ENCODE data around the gene MLF2.

Gene MLF2

DNA sequence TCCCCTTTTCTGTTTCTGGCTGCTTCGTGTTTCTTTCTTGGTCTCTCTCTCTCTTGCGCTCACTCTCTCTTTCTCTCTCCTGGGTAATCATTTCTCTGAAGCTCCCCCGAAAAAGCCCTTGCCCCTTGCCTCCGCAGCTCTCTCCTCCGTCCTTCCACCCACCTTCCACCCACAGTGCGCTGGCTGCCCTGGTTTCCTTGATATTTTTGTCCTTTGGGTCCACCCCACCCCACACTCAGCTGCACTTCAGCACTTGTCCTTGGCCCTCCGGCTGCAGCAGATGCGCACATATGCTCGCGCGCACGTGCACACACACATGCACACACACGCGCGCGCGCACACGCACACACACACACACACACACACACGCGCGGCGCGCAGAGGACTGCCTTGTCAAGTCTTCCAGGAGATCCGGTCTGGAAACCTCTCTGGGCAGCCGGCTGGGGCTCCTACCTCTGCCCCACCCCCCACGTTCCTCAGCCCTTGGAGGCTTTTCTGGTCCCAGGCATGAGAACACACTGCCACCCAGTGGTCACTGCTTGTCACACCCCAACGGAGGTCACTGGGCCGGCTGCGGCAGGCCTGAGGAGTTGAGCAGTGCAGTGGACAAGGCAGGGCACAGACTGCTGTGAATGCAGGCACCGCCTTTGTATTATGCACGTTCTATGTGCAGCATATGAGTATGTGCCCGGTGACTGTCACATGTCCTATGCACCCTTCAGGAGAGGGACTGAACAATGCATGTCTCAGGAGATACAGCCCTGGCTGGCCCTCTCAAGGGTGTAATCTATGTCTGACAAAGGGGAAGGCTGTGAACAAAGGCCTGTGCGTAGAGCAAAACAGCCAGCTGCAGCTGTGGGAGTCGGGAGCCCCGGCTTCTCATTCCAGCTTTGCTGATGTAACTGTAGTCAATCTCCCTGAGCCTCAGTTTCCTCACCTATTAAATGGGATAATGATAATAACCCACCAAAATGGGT, 25.9 kb upstream of the MLF2 start:
- DNase-seq (ENCODE audit: low read depth) = peak; percentile 79

DNA sequence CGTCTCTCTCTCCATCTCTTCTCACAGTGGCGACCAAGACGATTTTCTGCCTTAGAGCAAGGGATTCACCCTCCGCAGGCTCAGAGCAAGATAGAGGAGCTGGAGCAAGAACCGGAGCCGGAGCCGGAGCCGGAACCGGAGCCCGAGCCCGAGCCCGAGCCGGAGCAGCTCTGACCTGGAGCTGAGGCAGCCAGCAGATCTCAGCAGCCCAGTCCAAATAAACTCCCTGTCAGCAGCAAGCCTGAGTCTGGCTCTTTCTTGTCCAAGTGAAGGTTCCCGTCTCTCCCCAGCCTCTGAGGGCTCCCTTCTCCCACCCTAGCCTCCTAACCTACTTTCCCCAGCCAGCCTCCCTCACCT, 25.3 kb upstream of the MLF2 start:
- DNase-seq (ENCODE audit: low read depth) = no peak

DNA sequence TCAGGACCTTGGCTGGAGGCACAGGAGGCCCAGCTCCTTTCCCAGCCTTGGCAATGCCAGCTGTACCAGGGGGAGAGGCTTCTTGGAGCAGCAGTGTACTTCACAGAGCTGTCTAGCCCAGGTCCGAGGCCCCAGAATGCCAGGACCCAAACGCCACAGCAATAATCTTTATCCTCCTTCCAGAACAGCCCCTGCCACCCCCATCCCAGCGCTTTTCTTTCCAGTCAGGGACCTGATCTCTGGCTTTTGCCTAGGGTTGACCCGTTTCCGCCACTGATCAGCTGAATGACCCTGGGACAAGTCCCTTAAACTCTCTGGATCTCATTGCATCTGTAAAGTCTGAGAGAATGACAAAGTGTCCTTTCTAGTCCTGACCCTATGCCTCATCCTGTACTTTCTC, 24.4 kb upstream of the MLF2 start:
- no peak for DNase-seq (ENCODE audit: low read depth)

DNA sequence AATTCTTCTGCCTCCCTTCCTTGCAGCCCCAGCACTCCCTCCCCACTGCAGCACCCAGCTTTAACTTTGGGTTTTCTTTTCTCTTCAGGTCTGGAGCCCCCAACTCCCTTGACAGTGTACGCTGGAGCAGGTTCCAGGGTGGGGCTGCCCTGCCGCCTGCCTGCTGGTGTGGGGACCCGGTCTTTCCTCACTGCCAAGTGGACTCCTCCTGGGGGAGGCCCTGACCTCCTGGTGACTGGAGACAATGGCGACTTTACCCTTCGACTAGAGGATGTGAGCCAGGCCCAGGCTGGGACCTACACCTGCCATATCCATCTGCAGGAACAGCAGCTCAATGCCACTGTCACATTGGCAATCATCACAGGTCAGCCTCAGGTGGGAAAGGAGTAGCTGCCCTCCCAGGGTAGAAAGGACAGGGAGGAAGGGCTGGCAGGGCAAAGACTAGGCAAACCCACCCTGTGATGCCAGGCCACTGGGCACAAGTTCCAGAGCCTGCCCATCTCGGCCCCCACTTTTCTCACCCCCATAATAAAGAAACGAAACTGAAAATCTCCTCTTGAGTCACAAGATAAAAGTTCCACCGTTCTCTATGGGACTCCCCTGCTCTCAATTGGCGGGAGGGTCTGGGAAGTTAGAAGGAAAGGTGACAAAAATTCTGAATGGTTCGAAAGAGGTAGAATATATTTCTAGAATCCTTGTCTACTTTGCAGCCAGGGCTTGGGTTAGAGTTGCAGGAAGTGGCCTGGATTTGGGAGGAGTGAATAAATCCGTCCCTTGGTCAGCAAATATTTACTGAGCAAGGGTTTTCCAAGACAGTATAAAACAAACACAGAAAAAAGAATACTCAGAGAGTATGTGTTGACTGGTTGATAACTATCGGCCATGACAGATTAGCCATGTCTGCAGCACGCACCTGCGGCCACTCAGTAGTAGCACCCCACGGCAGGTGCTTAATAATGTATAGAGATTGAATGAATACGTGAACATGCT, 22.5 kb upstream of the MLF2 start:
- no peak for DNase-seq (ENCODE audit: low read depth)

DNA sequence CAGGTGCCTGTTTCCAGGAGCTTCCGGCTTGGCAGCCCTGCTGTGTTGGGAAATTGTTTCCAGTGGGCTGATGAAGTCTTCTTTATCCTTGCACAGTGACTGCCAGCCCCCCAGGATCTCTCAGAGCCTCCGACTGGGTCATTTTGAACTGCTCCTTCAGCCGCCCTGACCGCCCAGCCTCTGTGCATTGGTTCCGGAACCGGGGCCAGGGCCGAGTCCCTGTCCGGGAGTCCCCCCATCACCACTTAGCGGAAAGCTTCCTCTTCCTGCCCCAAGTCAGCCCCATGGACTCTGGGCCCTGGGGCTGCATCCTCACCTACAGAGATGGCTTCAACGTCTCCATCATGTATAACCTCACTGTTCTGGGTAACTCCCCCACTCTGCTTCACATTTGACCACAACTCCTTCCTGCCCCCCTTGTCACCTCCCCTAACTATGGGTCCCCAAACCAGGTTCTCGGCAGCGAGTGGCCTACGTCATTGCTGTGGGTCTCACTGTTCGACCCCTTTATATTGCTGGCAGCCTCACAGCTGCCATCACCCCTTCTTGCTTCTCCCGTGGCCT, 21.6 kb upstream of the MLF2 start:
- no peak for DNase-seq (ENCODE audit: low read depth)

DNA sequence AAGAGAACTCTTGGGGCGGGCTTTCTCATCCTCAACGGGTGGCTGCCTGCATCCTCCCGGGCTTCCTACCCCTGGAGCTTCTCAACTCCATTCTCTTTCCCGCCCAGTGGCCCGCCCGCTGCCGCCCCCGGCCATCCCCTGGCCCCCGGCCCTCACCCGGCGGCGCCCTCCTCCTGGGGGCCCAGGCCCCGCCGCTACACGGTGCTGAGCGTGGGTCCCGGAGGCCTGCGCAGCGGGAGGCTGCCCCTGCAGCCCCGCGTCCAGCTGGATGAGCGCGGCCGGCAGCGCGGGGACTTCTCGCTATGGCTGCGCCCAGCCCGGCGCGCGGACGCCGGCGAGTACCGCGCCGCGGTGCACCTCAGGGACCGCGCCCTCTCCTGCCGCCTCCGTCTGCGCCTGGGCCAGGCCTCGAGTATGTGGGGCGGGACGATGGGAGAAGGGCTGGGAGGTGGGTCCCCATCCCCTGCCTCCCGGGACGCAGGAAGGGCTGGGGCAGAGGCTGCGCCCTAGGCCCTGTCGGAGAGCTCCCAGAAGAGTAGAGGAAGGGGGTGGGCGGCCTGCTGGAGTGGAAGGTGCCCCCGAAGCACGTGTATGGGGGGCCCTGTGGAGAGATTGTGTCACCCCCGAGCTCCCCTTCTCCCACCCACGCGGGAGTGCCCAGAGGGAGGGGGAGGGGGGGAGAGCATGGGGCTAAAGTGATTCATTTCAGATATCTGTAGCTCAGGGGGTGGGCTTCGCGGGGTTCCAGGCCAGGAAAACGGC, 20.8 kb upstream of the MLF2 start:
- no peak for DNase-seq (ENCODE audit: low read depth)

DNA sequence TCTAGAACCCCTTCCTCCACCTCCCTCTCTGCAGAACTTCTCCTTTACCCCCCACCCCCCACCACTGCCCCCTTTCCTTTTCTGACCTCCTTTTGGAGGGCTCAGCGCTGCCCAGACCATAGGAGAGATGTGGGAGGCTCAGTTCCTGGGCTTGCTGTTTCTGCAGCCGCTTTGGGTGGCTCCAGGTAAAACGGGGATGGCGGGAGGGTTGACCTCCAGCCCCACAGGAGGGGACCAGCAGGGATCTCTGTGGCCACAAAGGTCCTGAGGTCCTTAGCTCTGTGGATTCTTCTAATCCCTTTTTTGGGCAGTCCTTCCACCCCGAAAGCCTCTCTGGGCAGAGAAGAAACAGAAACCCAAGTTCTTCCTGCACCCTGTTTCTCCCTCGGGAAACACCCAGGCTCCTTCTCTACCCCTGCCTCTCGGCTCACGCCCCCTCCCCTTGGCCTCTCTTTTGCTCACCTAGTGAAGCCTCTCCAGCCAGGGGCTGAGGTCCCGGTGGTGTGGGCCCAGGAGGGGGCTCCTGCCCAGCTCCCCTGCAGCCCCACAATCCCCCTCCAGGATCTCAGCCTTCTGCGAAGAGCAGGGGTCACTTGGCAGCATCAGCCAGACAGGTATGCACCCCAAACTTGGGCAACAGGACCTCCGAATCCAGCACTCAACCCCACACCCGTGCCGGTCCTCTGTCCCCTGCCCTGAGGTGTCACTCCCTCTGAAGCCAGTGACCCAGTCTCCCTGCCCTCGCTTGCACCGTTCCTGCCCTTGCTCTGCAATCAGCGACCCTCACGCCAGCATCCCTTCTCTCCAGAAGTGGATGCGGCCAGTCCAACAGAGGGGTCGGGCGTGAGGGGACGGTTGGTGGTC, 20.0 kb upstream of the MLF2 start:
- DNase-seq (ENCODE audit: low read depth) = no peak

DNA sequence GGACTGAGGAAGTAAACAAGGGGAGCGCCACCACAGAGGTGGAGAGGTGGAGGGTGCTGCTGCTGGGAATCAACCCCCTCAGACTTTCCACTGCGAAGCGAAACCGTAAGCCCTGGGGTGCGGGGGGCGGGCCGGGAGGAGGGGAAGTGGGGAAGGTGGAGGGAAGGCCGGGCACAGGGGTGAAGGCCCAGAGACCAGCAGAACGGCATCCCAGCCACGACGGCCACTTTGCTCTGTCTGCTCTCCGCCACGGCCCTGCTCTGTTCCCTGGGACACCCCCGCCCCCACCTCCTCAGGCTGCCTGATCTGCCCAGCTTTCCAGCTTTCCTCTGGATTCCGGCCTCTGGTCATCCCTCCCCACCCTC, 19.4 kb upstream of the MLF2 start, which contains the start of gene LAG3:
LAG3 (plus strand) TSS at position 190 of the 365 bp plus-strand sequence. CDS start 333 bp downstream, outside the sequence.
- DNase-seq (ENCODE audit: low read depth) = no peak

DNA sequence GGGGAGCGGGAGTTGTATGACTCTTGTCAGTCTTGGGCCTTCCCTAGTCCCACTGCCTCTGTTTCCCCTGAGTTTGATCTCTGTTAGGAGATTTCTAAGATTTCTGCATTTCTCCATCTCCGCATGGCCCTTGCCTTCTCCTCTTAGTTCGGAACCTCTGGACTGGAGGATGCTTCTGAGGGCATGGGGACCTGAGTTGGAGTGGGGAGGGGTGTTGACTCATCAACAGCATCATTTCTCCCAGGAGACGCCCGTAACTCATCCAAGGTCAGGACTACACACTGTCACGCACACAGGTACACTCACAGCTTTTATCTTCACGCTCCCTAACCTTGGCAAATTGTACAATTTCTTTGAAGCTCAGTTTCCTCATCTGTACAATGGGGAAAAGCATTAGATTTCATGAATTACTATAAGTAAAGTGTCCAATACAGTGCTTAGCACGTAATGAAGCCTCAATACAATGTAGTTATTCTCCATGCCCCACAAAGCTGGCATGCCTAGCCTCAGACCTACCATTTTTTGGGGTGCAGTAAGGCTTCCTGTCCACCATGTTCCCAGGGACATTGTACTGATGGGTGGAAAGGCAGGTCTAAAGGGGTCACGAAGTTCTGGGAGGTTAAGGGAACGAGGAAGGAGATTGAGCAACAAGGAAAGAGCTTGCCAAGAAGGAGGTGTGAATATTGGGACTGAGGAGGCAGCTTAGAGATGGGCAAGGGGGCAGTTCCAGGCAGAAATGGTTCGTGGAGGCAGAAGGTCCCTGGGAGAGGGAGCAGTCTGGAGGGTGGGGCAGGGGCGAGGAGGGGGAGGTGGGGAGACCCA, 18.8 kb upstream of the MLF2 start:
- DNase-seq (ENCODE audit: low read depth) = no peak

DNA sequence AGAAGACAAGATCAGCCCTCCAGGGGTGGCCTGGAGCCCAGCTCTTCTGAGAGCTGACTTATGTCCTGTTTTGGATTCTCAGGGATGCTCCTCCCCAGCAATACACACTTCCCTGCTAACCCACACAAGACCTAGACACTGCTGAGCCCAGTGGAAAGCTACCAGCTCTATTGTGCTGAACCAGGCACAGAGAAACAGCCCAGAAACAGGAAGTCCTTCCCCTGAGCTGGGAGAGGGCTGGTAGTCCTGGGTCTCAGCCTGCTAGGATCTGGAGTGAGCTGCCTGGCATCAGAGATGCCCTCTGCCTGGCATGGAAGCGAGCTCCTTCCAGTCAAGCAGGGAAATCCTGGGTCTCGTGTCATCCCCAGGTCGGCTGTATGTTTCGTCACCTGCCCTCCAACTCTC, 18.2 kb upstream of the MLF2 start:
- no peak for DNase-seq (ENCODE audit: low read depth)

DNA sequence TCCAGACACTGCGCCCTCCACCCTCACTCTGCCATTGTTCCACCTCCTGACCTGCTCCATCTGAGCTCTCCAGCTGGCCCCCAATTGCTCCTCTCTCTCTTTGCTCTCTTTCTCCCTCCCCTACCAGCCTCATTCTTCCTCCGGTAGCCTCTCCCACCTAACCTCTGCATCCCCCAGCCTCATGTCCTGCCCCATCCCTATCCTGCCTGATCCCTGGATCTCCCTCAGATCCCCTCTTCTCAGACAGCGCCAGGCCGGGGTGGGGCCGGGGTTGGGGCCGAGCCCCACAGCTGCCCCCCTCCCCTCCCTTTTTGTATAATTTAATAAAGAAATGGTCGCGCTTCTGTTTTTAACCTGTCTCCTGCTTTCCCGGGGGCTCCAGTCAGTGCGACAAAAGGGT, 17.7 kb upstream of the MLF2 start:
- DNase-seq (ENCODE audit: low read depth) = no peak

DNA sequence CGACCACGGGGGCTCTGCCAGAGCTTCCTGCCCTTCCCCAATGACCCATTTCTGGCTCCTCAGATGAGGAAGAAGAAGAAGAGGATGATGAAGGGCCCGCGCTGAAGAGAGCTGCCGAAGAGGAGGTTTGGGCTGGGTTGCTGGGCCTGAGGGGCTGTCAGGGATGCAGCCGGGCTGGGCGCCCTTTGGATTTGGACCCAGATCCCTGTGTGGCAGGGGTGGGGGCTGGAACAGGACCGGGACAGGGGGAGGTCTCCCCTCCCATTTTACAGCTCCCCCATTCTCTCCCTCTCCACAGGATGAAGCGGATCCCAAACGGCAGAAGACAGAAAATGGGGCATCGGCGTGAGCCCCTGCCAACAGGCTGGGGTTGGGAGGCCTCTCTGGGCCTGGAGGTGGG, 17.2 kb upstream of the MLF2 start:
- no peak for DNase-seq (ENCODE audit: low read depth)

DNA sequence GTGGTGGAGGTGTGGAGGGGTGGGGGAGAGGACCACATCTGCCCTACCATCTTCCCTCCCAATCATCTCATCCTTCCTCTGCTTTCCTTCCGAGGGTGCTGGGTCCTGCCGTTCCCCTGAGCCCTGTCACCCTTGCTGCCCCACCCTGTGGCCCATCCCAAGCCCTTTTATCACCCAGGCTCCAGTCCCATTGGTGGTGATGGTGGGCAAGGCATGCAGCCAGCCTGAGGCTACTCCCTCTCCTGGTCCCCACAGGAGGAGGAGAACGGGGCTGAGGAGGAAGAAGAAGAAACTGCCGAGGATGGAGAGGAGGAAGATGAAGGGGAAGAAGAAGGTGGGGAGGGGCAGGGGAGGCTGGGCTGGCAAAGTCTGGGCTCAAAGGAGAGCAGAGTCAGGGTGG, 16.7 kb upstream of the MLF2 start:
- DNase-seq (ENCODE audit: low read depth) = no peak

DNA sequence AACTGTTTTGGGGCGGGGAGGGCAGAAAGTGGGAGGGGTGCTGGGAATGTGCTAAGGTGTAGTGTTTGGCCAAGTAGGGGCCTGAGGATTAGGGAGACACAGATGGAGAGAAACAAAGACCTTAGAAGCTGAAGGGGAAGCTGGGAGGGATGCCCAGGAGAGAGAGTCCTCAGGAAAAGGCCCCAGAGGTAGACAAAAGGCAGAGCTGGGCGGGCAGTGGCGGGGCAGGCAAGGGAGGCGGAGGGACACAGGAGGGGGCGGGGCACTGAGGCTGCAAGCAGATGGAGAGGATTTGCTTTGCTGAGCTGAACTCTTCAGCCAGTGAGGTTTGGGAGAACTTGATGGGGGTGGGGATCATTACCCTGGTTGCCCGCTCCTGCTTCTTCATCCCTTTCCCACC, 16.0 kb upstream of the MLF2 start:
- DNase-seq (ENCODE audit: low read depth) = no peak

DNA sequence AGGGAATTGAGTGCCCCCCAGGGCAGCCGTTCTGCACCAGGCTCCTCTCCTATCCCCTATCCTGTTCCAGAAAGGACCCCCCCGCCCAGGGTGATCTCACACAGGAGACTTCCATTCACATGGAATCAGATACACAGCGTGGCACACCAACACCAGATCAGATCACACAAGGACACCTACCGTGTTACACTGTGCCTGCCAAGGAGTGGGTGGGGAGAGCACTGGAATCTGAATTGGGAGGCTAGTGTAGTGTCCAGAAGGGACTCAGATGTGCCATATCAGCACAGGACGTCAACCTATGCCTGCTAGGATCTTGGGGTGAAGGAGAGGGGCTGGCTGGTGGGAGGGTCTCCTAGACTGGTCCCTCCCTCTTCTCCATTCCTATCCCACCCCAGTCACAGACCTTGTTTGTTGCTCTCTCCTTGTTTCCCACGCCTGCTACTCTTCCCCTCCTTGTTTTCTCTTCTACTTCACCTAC, 15.5 kb upstream of the MLF2 start:
- DNase-seq (ENCODE audit: low read depth) = no peak

DNA sequence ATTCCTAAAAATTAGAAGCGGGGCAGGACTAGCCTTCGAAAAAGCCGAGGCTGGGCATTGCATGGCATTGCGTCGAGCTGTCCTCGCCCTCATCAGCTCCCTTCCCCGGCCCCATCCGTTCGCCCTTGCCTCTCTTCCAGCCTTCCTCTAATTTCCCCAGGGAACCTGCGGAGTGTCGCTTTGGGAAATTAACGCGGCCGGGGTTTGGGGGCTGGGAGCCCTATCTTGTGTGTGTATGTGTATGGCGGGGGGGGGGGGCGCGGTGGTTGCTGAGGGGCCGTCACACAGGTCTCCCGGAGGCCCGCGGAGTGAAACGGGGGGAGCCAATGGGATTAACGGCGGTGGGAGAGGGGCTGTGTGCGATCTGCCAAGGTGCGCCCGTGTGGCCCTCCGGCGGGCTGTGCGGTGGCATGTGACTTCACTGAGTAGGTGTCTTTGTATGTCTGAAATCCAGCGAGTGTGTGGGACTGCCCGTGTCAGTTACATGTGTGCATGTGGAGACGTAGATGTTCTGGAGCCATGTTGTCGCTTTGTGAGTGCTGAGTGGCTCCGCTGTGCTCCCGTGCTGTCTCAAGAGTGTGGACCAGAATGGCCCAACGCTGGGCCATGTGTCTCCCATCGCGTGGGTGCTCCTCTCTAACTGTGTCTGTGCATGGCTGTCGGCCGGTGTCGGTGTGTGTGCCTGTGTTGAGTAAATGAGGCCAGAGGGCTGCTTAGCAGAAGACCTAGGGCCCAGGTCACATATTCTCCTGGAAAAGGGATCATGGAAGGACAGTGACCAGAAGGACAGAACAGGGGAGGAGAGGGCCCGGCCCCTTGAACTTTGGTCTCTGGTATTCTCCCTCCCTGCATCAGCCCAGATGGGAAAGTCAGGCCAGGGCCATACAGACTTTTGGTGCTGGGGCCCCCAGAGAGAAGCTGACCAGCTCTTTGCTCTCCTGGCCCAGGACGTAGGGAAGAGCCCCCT, 14.7 kb upstream of the MLF2 start:
- DNase-seq (ENCODE audit: low read depth) = no peak

DNA sequence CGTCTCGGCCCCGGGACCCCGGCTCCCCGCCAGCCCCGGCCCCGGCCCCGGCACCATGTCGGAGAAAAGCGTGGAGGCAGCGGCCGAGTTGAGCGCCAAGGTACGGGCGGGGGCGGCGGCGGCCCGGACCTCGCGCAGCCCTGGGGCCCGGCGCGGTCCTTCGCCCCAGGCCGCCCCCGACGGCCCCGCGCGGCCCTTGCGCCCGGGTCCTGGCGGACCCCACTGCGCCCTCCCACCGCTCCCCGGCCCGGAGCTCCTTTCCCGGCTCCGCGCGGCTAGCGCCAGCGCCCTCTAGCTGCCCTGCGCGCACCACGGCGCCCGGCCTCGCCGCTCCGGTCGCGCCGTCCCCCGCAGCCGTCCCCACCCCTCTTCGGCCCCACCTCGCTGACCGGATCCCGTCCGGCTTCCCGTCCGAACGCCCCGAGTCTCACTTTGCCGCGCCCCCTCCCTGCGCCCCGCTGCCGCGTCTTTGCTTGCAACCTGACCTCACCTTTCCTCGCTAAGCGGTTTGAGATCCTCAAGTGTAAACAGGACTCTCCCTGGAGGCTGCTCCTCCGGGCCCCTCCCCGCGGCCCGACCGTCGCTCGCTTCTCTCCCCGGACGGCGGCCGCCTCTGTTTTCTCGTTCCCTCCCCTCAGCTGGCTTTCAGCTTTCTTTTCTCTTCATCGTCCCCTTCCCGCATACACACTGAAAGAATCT, 13.9 kb upstream of the MLF2 start:
- DNase-seq (ENCODE audit: low read depth) = peak; percentile 20

Data from T follicular helper cell (primary cell).